Endothelial cell (in vitro differentiated cells): ENCODE measurements around the gene WBP1. TPM values are rescaled to one million over a fixed set of nuclear protein-coding genes. Genes with fewer than 3 reads are reported as not detected.

ENCODE experiments used
- DNase-seq: peaks from one replicate; pipeline ENCODE4 v3.0.0; 2021; ENCODE audit warnings: low spot score
- H3K27ac Mint-ChIP-seq: one replicate; pipeline ENCODE4 v1.8.0; 2021; ENCODE audit warnings: mixed read lengths, inconsistent platforms; ENCODE audit not compliant: unreplicated experiment
- H3K27me3 Mint-ChIP-seq: one replicate; pipeline ENCODE4 v1.8.0; 2021; ENCODE audit warnings: mild to moderate bottlenecking, moderate library complexity, mixed read lengths, inconsistent platforms; ENCODE audit not compliant: unreplicated experiment
- H3K36me3 Mint-ChIP-seq: one replicate; pipeline ENCODE4 v1.8.0; 2021; ENCODE audit warnings: mild to moderate bottlenecking, low read depth, mixed read lengths, inconsistent platforms; ENCODE audit not compliant: unreplicated experiment
- H3K4me1 Mint-ChIP-seq: one replicate; pipeline ENCODE4 v1.8.0; 2021; ENCODE audit warnings: mild to moderate bottlenecking, mixed read lengths, inconsistent platforms; ENCODE audit not compliant: unreplicated experiment
- H3K4me3 Mint-ChIP-seq: one replicate; pipeline ENCODE4 v1.8.0; 2021; ENCODE audit warnings: mild to moderate bottlenecking, mixed read lengths, inconsistent platforms; ENCODE audit not compliant: unreplicated experiment
- H3K9me3 Mint-ChIP-seq: one replicate; pipeline ENCODE4 v1.8.0; 2021; ENCODE audit warnings: mixed read lengths, inconsistent platforms; ENCODE audit not compliant: unreplicated experiment
- CTCF ChIP-seq: fragments of 200-600 bp; sonication (generic); IDR thresholded peaks from one replicate; pipeline ENCODE4 v1.5.0; 2021; ENCODE audit warnings: antibody characterized with exemption; ENCODE audit not compliant: unreplicated experiment
- total RNA-seq: library from RNA; stranded (reverse); fragmentation: NEBNext Ultra II Directional; extraction: Animal tissue kit (Norgen Biotek cat#: 25700); gene quantifications from one replicate; pipeline ENCODE4 v1.2.1, GENCODE V29; 2021; ENCODE audit not compliant: unreplicated experiment

Gene WBP1
- total RNA-seq, 1 donor from 2014 or later, result 76.8 TPM

- Mint-ChIP-seq H3K27ac (no peak overlapping the region), H3K9me3 (no peaks in the 10 kb centered on the region), H3K4me1 (peaks cover 18% of the 10 kb centered on the region), H3K36me3 (no peaks in the 10 kb centered on the region), H3K4me3 (no peak overlapping the region), H3K27me3 (peaks cover 8% of the 10 kb centered on the region)
- DNase-seq, result no peak
- TF ChIP-seq CTCF, result no peak
Measured at GRCh38 chr2:74444498-74445318, 13.5 kb upstream of the WBP1 start.

GRCh38 chr2:74447230-74447999 lies 10.8 kb upstream of the WBP1 start:
- TF ChIP-seq CTCF, result no peak
- no peak overlapping the region for H3K4me3 Mint-ChIP-seq
- peaks cover 6% of the 10 kb centered on the region for H3K27me3 Mint-ChIP-seq
- no peak for DNase-seq
- H3K9me3 Mint-ChIP-seq, result no peaks in the 10 kb centered on the region
- peaks cover 14% of the 10 kb centered on the region for H3K4me1 Mint-ChIP-seq
- no peaks in the 10 kb centered on the region for H3K36me3 Mint-ChIP-seq
- no peak overlapping the region for H3K27ac Mint-ChIP-seq

DNA sequence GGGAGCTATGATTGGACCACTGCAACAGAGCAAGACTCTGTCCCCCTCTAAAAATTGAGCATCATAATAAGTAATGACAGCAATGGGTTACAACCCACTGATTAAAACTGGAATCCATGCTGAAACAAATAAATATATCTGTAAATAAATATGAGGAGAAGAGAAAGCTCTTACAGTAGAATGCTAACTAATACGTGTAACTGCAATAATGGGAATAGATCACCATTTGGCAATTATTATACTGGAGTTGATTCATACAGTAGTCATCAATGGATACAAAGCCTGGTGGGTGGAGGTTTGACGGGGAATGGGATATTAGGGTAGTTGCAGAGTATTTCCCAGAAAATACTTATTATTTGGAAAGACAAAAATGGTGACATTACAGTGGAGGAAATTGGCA lies 9.5 kb upstream of the WBP1 start:
- H3K4me3 Mint-ChIP-seq, result no peak overlapping the region
- no peak overlapping the region for H3K27ac Mint-ChIP-seq
- H3K27me3 Mint-ChIP-seq, result peaks cover 6% of the 10 kb centered on the region
- H3K4me1 Mint-ChIP-seq, result peaks cover 20% of the 10 kb centered on the region
- no peak for TF ChIP-seq CTCF
- H3K36me3 Mint-ChIP-seq, result no peaks in the 10 kb centered on the region
- no peak for DNase-seq
- no peaks in the 10 kb centered on the region for H3K9me3 Mint-ChIP-seq

DNA sequence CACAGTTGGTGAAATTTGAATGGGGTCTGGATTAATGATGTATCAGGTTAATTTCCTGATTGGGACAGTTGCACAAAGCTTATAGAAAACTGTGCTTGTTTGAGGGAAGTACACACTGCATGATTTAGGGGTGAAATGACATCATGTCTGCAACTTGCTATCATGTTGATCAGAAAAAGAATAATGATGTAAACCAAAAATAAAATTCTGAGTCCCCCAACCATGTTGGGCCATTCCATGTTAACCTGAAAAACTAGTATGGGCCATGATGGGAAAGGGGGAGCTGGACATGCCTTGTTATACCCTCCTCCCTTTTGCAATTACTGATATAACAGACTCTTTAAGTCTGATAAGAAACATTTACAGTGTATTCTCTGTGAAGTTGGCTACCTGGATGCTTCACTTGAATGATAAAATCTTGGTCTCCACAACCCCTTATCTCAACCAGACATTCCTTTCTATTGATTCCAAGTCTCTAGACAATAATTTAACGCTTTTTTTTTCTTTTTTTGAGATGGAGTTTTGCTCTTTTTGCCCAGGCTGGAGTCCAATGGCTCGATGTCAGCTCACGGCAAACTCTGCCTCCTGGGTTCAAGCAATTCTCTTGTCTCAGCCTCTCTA lies 7.6 kb upstream of the WBP1 start:
- H3K4me3 Mint-ChIP-seq, result no peak overlapping the region

More for the DNA sequence above, 7.6 kb upstream of the WBP1 start:
- TF ChIP-seq CTCF, result no peak
- Mint-ChIP-seq H3K36me3 (peaks cover 5% of the 10 kb centered on the region), H3K27me3 (peaks cover 2% of the 10 kb centered on the region), H3K4me1 (peaks cover 15% of the 10 kb centered on the region), H3K27ac (no peak overlapping the region), H3K9me3 (no peaks in the 10 kb centered on the region)
- no peak for DNase-seq
